ENCODE measurements around the gene SLC7A8. TPM values are rescaled to one million over a fixed set of nuclear protein-coding genes. Genes with fewer than 3 reads are reported as not detected.

Gene SLC7A8
- polyA plus RNA-seq, 1 experiment = 0.78 TPM

GRCh38 chr14:23217032-23218020 lies 33.9 kb upstream of the SLC7A8 start:
- DNase-seq (ENCODE audit: low read depth, low spot score) = no peak
- no peaks in the 10 kb centered on the region for H3K9me3 ChIP-seq (ENCODE audit: control insufficient read depth, insufficient read depth, low read length)
- TF ChIP-seq, protein P1, sequence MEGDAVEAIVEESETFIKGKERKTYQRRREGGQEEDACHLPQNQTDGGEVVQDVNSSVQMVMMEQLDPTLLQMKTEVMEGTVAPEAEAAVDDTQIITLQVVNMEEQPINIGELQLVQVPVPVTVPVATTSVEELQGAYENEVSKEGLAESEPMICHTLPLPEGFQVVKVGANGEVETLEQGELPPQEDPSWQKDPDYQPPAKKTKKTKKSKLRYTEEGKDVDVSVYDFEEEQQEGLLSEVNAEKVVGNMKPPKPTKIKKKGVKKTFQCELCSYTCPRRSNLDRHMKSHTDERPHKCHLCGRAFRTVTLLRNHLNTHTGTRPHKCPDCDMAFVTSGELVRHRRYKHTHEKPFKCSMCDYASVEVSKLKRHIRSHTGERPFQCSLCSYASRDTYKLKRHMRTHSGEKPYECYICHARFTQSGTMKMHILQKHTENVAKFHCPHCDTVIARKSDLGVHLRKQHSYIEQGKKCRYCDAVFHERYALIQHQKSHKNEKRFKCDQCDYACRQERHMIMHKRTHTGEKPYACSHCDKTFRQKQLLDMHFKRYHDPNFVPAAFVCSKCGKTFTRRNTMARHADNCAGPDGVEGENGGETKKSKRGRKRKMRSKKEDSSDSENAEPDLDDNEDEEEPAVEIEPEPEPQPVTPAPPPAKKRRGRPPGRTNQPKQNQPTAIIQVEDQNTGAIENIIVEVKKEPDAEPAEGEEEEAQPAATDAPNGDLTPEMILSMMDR (IDR thresholded peaks at IDR 0.05; ENCODE audit: low read depth, low read length) = no peak
- H3K27me3 ChIP-seq (ENCODE audit: control insufficient read depth, insufficient read depth, low read length) = peaks cover 3% of the 10 kb centered on the region
- no peak overlapping the region for H3K27ac ChIP-seq (ENCODE audit: low read depth, low read length)
- CTCF ChIA-PET = interaction anchor here (1.2 kb wide), 1 partner anchor 97 kb away, joined by 4 read pairs; no protein-coding TSS in a partner anchor
- POLR2A ChIA-PET = no interaction called here
- H3K4me3 ChIP-seq (ENCODE audit: low read depth, low read length) = no peak overlapping the region

DNA sequence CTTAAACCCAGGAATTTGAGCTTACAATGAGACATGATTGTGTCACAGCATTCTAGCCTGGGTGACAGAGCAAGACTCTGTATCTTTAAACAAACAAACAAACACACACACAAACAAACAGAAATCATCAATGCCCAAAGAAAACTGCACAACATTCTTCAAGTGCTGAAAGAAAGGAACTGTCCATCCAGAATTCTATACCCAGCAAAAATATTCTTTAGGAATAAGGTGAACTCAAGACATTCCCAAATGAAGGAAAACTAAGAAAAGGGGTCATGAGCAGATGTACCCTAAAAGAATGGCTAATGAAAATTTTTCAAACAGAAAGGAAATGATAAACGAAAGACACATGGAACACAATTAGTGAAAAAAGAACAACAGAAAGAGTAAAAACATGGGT lies 32.0 kb upstream of the SLC7A8 start:
- Histone ChIP-seq H3K27me3 (ENCODE audit: control insufficient read depth, insufficient read depth, low read length) (no peaks in the 10 kb centered on the region), H3K9me3 (ENCODE audit: control insufficient read depth, insufficient read depth, low read length) (no peaks in the 10 kb centered on the region), H3K4me3 (ENCODE audit: low read depth, low read length) (no peak overlapping the region), H3K27ac (ENCODE audit: low read depth, low read length) (no peak overlapping the region)
- POLR2A ChIA-PET = no interaction called here
- CTCF ChIA-PET = no interaction called here
- TF ChIP-seq, protein P1 (IDR thresholded peaks at IDR 0.05; ENCODE audit: low read depth, low read length) = no peak
- DNase-seq (ENCODE audit: low read depth, low spot score) = no peak

GRCh38 chr14:23209651-23210423 lies 26.4 kb upstream of the SLC7A8 start:
- POLR2A ChIA-PET = no interaction called here
- CTCF ChIA-PET = interaction anchor here (0.6 to 1.7 kb wide), 2 partner anchors 12 to 89 kb away, joined by 3 to 6 read pairs; no protein-coding TSS in a partner anchor
- no peaks in the 10 kb centered on the region for H3K9me3 ChIP-seq (ENCODE audit: control insufficient read depth, insufficient read depth, low read length)
- peaks cover 11% of the 10 kb centered on the region for H3K27me3 ChIP-seq (ENCODE audit: control insufficient read depth, insufficient read depth, low read length)
- H3K27ac ChIP-seq (ENCODE audit: low read depth, low read length) = no peak overlapping the region
- TF ChIP-seq, protein P1 (IDR thresholded peaks at IDR 0.05; ENCODE audit: low read depth, low read length) = no peak
- H3K4me3 ChIP-seq (ENCODE audit: low read depth, low read length) = no peak overlapping the region
- DNase-seq (ENCODE audit: low read depth, low spot score) = no peak

DNA sequence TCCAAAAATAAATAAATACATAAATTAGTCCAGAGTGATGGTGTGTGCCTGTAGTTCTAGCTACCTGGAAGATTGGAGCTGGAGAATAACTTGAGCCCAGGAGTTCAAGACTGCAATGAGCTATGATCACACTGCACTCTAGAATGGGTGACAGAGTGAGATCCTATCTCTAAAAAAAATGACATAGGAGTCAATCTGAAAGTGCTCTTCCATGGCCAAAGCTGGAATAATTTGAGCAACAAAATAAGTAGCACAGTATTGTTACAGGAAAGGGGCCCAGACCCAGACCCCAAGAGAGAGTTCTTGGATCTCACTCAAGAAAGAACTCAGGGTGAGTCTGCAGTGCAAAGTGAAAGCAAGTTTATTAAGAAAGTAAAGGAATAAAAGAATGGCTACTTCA lies 24.9 kb upstream of the SLC7A8 start:
- Histone ChIP-seq H3K27ac (ENCODE audit: low read depth, low read length) (no peak overlapping the region), H3K27me3 (ENCODE audit: control insufficient read depth, insufficient read depth, low read length) (peaks cover 11% of the 10 kb centered on the region), H3K9me3 (ENCODE audit: control insufficient read depth, insufficient read depth, low read length) (no peaks in the 10 kb centered on the region), H3K4me3 (ENCODE audit: low read depth, low read length) (no peak overlapping the region)
- DNase-seq (ENCODE audit: low read depth, low spot score) = no peak
- ChIA-PET CTCF (interaction anchor here (0.6 kb wide), 1 partner anchor 17 kb away, joined by 5 read pairs; no protein-coding TSS in a partner anchor), POLR2A (no interaction called here)
- TF ChIP-seq, protein P1 (IDR thresholded peaks at IDR 0.05; ENCODE audit: low read depth, low read length) = no peak

Data from AG04450 (cell line).